Tibial artery (tissue), 4 donors: ENCODE results near the gene NADSYN1.

Experiments
- DNase-seq, 2 donors: peaks; one replicate each; pipeline ENCODE4 v3.0.0-alpha.2; 2019
- H3K27ac ChIP-seq, 2 donors: fragments of 200-600 bp; sonication (generic) in 1 of 2; 1 replicate in 1 of 2; 2 replicates in 1 of 2; pipeline ENCODE4 v1.5.1; 2018 to 2019; ENCODE audit warnings: mild to moderate bottlenecking in 1 of 2
- H3K27me3 ChIP-seq, 2 donors: fragments of 200-600 bp; sonication (generic) in 1 of 2; one replicate each; pipeline versions ENCODE4 v1.5.1 to v1.6.0; 2016 to 2019
- H3K36me3 ChIP-seq, 3 donors: fragments of 200-600 bp; sonication (generic) in 2 of 3; one replicate each; pipeline ENCODE4 v1.5.1; 2016 to 2019; ENCODE audit warnings: mild to moderate bottlenecking in 2 of 3
- H3K4me1 ChIP-seq, 4 donors: fragments of 200-600 bp; sonication (generic) in 2 of 4; 1 replicate in 3 of 4; 2 replicates in 1 of 4; pipeline ENCODE4 v1.5.1; 2016 to 2019
- H3K4me3 ChIP-seq, 2 donors: fragments of 200-600 bp; sonication (generic) in 1 of 2; 1 replicate in 1 of 2; 2 replicates in 1 of 2; pipeline ENCODE4 v1.5.1; 2018 to 2019; ENCODE audit warnings: mild to moderate bottlenecking in 2 of 2
- H3K9me3 ChIP-seq, 3 donors: fragments of 200-600 bp; sonication (generic) in 1 of 3; one replicate each; pipeline ENCODE4 v1.5.1; 2016 to 2019
- CTCF ChIP-seq, 2 experiments: fragments of 200-600 bp in 1 of 2; fragments of 450-650 bp in 1 of 2; IDR thresholded peaks; one replicate each; pipeline ENCODE4 v1.5.1; 2017 to 2019; ENCODE audit warnings: antibody characterized with exemption in 2 of 2, mild to moderate bottlenecking in 1 of 2, moderate library complexity in 1 of 2
- intact Hi-C: fragments of 100-400 bp; cut with DNase I; formaldehyde crosslinking; loops from one replicate; pipeline ENCODE4 v1.15.0; 2023; ENCODE audit warnings: low total_unique reads

Gene NADSYN1

GRCh38 chr11:71423181-71423790 lies 29.7 kb upstream of the NADSYN1 start:
- Histone ChIP-seq H3K36me3 (no peaks in the 10 kb centered on the region), H3K27ac (no peak overlapping the region), H3K27me3 (peaks cover 0 to 17% of the 10 kb centered on the region in 2 donors), H3K4me1 (no peaks in the 10 kb centered on the region), H3K9me3 (no peaks in the 10 kb centered on the region), H3K4me3 (no peak overlapping the region)
- TF ChIP-seq CTCF (IDR thresholded peaks at IDR 0.05), result no peak
- DNase-seq, result no peak
- intact Hi-C loops, result no loop called here

GRCh38 chr11:71425409-71425808 lies 27.6 kb upstream of the NADSYN1 start:
- DNase-seq, result no peak
- Histone ChIP-seq H3K36me3 (no peaks in the 10 kb centered on the region), H3K27me3 (peaks cover 0 to 11% of the 10 kb centered on the region in 2 donors), H3K4me1 (no peaks in the 10 kb centered on the region), H3K27ac (no peak overlapping the region), H3K4me3 (no peak overlapping the region), H3K9me3 (no peaks in the 10 kb centered on the region)
- intact Hi-C loops, result no loop called here
- no peak for TF ChIP-seq CTCF (IDR thresholded peaks at IDR 0.05)

- TF ChIP-seq CTCF (IDR thresholded peaks at IDR 0.05), result no peak
- Histone ChIP-seq H3K27ac (no peak overlapping the region), H3K36me3 (no peaks in the 10 kb centered on the region), H3K4me3 (no peak overlapping the region), H3K4me1 (no peaks in the 10 kb centered on the region), H3K27me3 (peaks cover 0 to 6% of the 10 kb centered on the region in 2 donors), H3K9me3 (no peaks in the 10 kb centered on the region)
- intact Hi-C loops, result no loop called here
- no peak for DNase-seq
Observed at GRCh38 chr11:71425860-71426259, 27.1 kb upstream of the NADSYN1 start.

GRCh38 chr11:71426413-71426812 lies 26.6 kb upstream of the NADSYN1 start:
- intact Hi-C loops, result no loop called here

GRCh38 chr11:71428861-71429435 lies 24.1 kb upstream of the NADSYN1 start:
- no peak for TF ChIP-seq CTCF (IDR thresholded peaks at IDR 0.05)
- peak; percentile 80 to 82 for DNase-seq
- intact Hi-C loops, result no loop called here
- H3K27ac ChIP-seq, result no peak overlapping the region
- H3K4me3 ChIP-seq, result no peak overlapping the region
- H3K27me3 ChIP-seq, result no peaks in the 10 kb centered on the region
- H3K36me3 ChIP-seq, result no peaks in the 10 kb centered on the region
- H3K9me3 ChIP-seq, result no peaks in the 10 kb centered on the region
- no peaks in the 10 kb centered on the region for H3K4me1 ChIP-seq

More at GRCh38 chr11:71426413-71426812, 26.6 kb upstream of the NADSYN1 start:
- no peak overlapping the region for H3K27ac ChIP-seq
- H3K4me1 ChIP-seq, result no peaks in the 10 kb centered on the region
- H3K4me3 ChIP-seq, result no peak overlapping the region
- no peak for TF ChIP-seq CTCF (IDR thresholded peaks at IDR 0.05)
- H3K9me3 ChIP-seq, result no peaks in the 10 kb centered on the region
- DNase-seq, result no peak
- no peaks in the 10 kb centered on the region for H3K36me3 ChIP-seq
- H3K27me3 ChIP-seq, result peaks cover 0 to under 1% of the 10 kb centered on the region in 2 donors
